Adrenal gland (tissue), 19 donors: ENCODE data around the gene CCDC120. TPM values are rescaled to one million over a fixed set of nuclear protein-coding genes. Genes with fewer than 3 reads are reported as not detected.

Source experiments
- DNase-seq, 7 donors: peaks; one replicate each; pipeline ENCODE4 v3.0.0-alpha.2; 2019 to 2020
- H3K27ac ChIP-seq, 5 donors: fragments of 200-600 bp; sonication (generic) in 4 of 5; 1 replicate in 3 of 5; 2 replicates in 2 of 5; pipeline versions ENCODE4 v1.5.1 to v1.8.0; 2016 to 2020; ENCODE audit warnings: mild to moderate bottlenecking in 1 of 5
- H3K27me3 ChIP-seq: fragments of 200-600 bp; 2 replicates; pipeline ENCODE4 v1.8.0; 2021
- H3K36me3 ChIP-seq, 2 donors: fragments of 200-600 bp; replicated peaks in 1 of 2; 1 replicate in 1 of 2; 2 replicates in 1 of 2; pipeline versions ENCODE4 v1.5.1 to v1.8.0; 2018 to 2022
- H3K4me1 ChIP-seq, 2 donors: fragments of 200-600 bp; replicated peaks in 1 of 2; 1 replicate in 1 of 2; 2 replicates in 1 of 2; pipeline versions ENCODE4 v1.5.1 to v1.8.0; 2018 to 2021
- H3K4me3 ChIP-seq, 4 donors: fragments of 200-600 bp; sonication (generic) in 3 of 4; one replicate each; pipeline ENCODE4 v1.5.1; 2016 to 2018
- H3K9me3 ChIP-seq, 3 donors: fragments of 200-600 bp; sonication (generic) in 1 of 3; replicated peaks in 1 of 3; 1 replicate in 2 of 3; 2 replicates in 1 of 3; pipeline versions ENCODE4 v1.5.1 to v1.8.0; 2016 to 2021
- CTCF ChIP-seq, 6 experiments: fragments of 450-650 bp in 4 of 6; fragments of 200-600 bp in 2 of 6; sonication (generic) in 1 of 6; IDR thresholded peaks; 1 replicate in 5 of 6; 2 replicates in 1 of 6; pipeline versions ENCODE4 v1.5.1 to v1.8.0; 2016 to 2021; ENCODE audit warnings: antibody characterized with exemption in 6 of 6, mild to moderate bottlenecking in 2 of 6, moderate library complexity in 1 of 6
- POLR2A ChIP-seq, 2 donors: fragments of 450-650 bp; IDR thresholded peaks; one replicate each; pipeline ENCODE4 v1.6.1; 2017; ENCODE audit warnings: antibody characterized with exemption in 2 of 2, mild to moderate bottlenecking in 2 of 2, moderate library complexity in 1 of 2
- WGBS, 4 donors: extraction: QIAGEN DNeasy Blood & Tissue Kit in 2 of 4; methylation state at CpG; one replicate each; pipeline versions ENCODE4 v1.1.5 to v1.1.7; 2013 to 2017; 5-methylcytosine and 5-hydroxymethylcytosine counted together
- intact Hi-C, 2 donors: fragments of 100-400 bp; cut with DNase I; formaldehyde crosslinking; loops; one replicate each; pipeline versions ENCODE4 v1.14.1 to v1.15.0; 2022 to 2023
- long read RNA-seq, 10 donors: library from polyadenylated mRNA in 3 of 10; unstranded in 2 of 10; stranded (forward) in 1 of 10; transcript quantifications; one replicate each; pipeline ENCODE4 v2.0.0 and lab custom pipeline, GENCODE V29; 2021 to 2026
- polyA plus RNA-seq, 3 donors: library from polyadenylated mRNA; stranded (reverse); fragments of 200-250 nt in 2 of 3; fragments of 350-450 nt in 1 of 3; fragmentation: Illumina TruSeq in 1 of 3; extraction: RNeasy Lipid Tissue Mini Kit (QIAGEN cat#74804) in 1 of 3; gene quantifications; one replicate each; pipeline ENCODE4 v1.2.3, GENCODE V29; 2013 to 2014
- total RNA-seq, 9 donors: library from RNA; depleted of rRNA in 4 of 9; stranded (reverse); fragments of >200 nt in 4 of 9; fragments of 120-200 nt in 1 of 9; fragmentation: NEBNext Ultra II Directional in 1 of 9; extraction: Animal tissue kit (Norgen Biotek cat#: 25700) in 1 of 9; gene quantifications; one replicate each; pipeline versions ENCODE4 v1.1.0 to v1.2.4, GENCODE V29; 2013 to 2023
- donor health status: healthy with polysubstance abuse.
- donor health status: Bipolar disorder and iron deficiency.
- donor health status: DM: yes; HTN: yes; CAD: no.
- donor health status: DM: no; HTN: no; CAD: no.
- donor health status: DM: no; HTN: no; CAD: no.
- donor health status: DM: yes; HTN: yes; CAD: no.

Gene CCDC120, protein sequence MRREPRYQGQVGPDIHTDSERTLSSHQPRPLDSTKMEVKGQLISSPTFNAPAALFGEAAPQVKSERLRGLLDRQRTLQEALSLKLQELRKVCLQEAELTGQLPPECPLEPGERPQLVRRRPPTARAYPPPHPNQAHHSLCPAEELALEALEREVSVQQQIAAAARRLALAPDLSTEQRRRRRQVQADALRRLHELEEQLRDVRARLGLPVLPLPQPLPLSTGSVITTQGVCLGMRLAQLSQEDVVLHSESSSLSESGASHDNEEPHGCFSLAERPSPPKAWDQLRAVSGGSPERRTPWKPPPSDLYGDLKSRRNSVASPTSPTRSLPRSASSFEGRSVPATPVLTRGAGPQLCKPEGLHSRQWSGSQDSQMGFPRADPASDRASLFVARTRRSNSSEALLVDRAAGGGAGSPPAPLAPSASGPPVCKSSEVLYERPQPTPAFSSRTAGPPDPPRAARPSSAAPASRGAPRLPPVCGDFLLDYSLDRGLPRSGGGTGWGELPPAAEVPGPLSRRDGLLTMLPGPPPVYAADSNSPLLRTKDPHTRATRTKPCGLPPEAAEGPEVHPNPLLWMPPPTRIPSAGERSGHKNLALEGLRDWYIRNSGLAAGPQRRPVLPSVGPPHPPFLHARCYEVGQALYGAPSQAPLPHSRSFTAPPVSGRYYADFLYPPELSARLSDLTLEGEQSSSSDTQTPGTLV
- 10 to 100 TPM in 1 of 9 donors, 1 to 10 TPM in 8; 1.2 to 30.6 (median 2.8) TPM for total RNA-seq
- polyA plus RNA-seq = 1 to 10 TPM; 1.1 to 8.2 (median 2.7) TPM
- long read RNA-seq, donor 1, partial matches to known transcripts = 181 of 184 reads
- long read RNA-seq, donor 1, other reads (novel, unspliced or antisense) = 0 of 184 reads
- long read RNA-seq, donor 2, partial matches to known transcripts = 0 of 3 reads
- long read RNA-seq, donor 2, other reads (novel, unspliced or antisense) = 0 of 3 reads
- long read RNA-seq, donor 3 = 0 reads
- long read RNA-seq, donor 4 = 0 reads
- long read RNA-seq, donor 5, partial matches to known transcripts = 0 of 3 reads
- long read RNA-seq, donor 5, other reads (novel, unspliced or antisense) = 1 of 3 reads
- long read RNA-seq, donor 6 = 0 reads
- long read RNA-seq, donor 7, partial matches to known transcripts = 0 of 2 reads
- long read RNA-seq, donor 7, other reads (novel, unspliced or antisense) = 0 of 2 reads
- long read RNA-seq, donor 8, partial matches to known transcripts = 0 of 1 reads
- long read RNA-seq, donor 8, other reads (novel, unspliced or antisense) = 0 of 1 reads
- long read RNA-seq, donor 9, partial matches to known transcripts = 0 of 2 reads
- long read RNA-seq, donor 9, other reads (novel, unspliced or antisense) = 0 of 2 reads
- long read RNA-seq, donor 10, partial matches to known transcripts = 0 of 3 reads
- long read RNA-seq, donor 10, other reads (novel, unspliced or antisense) = 0 of 3 reads

- WGBS, 4 donors = 60 to 70% (median 63%) methylated on average over 1 to 5 of the region's 5 CpGs
- intact Hi-C loops = no loop called here
- H3K27ac ChIP-seq = peak within 1 kb of the TSS in 1 of 5 donors; percentile 29
- no peak within 1 kb of the TSS for H3K4me3 ChIP-seq
- no peak for DNase-seq
- no peaks in the 10 kb centered on the region for H3K9me3 ChIP-seq
- H3K4me1 ChIP-seq = no peaks in the 10 kb centered on the region
- H3K36me3 ChIP-seq = no peaks in the 10 kb centered on the region
- no peaks in the 10 kb centered on the region for H3K27me3 ChIP-seq
- TF ChIP-seq CTCF (IDR thresholded peaks at IDR 0.05) (no peak), POLR2A (IDR thresholded peaks at IDR 0.05) (no peak)
Observed at GRCh38 chrX:49058794-49059193, at the start of gene CCDC120. CCDC120 (plus strand) TSS chrX:49058999; CDS start chrX:49062042, 3,043 bp downstream.

DNA sequence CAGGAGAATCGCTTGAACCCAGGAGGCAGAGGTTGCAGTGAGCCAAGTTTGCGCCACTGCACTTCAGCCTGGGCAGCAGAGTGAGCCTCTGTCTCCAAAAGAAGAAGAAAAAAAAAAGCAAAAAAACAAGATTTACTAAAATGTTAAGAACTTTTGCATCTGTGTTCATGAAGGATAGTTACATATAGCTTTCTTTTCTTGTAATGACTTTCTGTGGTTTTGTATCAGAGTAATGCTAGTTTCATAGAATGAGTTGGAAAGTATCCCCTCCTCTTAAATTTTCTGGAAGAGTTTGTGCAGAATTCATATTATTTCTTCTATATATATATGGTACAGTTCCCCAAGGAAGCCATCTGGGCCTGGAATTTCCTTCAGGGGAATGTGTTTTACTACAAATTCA lies 39.7 kb upstream of the CCDC120 start:
- TF ChIP-seq CTCF (IDR thresholded peaks at IDR 0.05) = no peak
- no peak for TF ChIP-seq POLR2A (IDR thresholded peaks at IDR 0.05)
- Histone ChIP-seq H3K9me3 (no peaks in the 10 kb centered on the region), H3K27ac (no peak overlapping the region), H3K4me1 (no peaks in the 10 kb centered on the region), H3K36me3 (no peaks in the 10 kb centered on the region), H3K4me3 (no peak overlapping the region), H3K27me3 (no peaks in the 10 kb centered on the region)
- DNase-seq = no peak
- intact Hi-C loops = no loop called here
- 80 to 95% (median 89%) methylated on average over 2 of the region's 2 CpGs for WGBS, 4 donors

GRCh38 chrX:49019599-49020249 lies 39.1 kb upstream of the CCDC120 start:
- no peaks in the 10 kb centered on the region for H3K9me3 ChIP-seq
- no peaks in the 10 kb centered on the region for H3K36me3 ChIP-seq
- no peaks in the 10 kb centered on the region for H3K4me1 ChIP-seq
- no peak overlapping the region for H3K4me3 ChIP-seq
- H3K27me3 ChIP-seq = no peaks in the 10 kb centered on the region
- 59 to 79% (median 73%) methylated on average over 7 of the region's 7 CpGs for WGBS, 4 donors
- H3K27ac ChIP-seq = no peak overlapping the region
- no peak for DNase-seq
- no peak for TF ChIP-seq POLR2A (IDR thresholded peaks at IDR 0.05)
- no peak for TF ChIP-seq CTCF (IDR thresholded peaks at IDR 0.05)
- intact Hi-C loops = no loop called here
